NK-92 (cell line): ENCODE measurements around the gene PRKN.

Experiments used
- DNase-seq: peaks from one replicate; lab custom pipeline; 2025; ENCODE audit not compliant: unreplicated experiment; lab: John Stamatoyannopoulos, UW

The PRKN gene

GRCh38 chr6:161442420-161442819 lies 1285.1 kb downstream of the PRKN start:
- DNase-seq: no peak

- DNase-seq: no peak
Measured at GRCh38 chr6:161440299-161440698, 1287.3 kb downstream of the PRKN start.

GRCh38 chr6:161439093-161439492 lies 1288.5 kb downstream of the PRKN start:
- no peak for DNase-seq

- DNase-seq: no peak
Measured at GRCh38 chr6:161438430-161439030, 1289.0 kb downstream of the PRKN start.

GRCh38 chr6:161437851-161438250 lies 1289.7 kb downstream of the PRKN start:
- no peak for DNase-seq

- no peak for DNase-seq
Measured at GRCh38 chr6:161436106-161436876, 1291.3 kb downstream of the PRKN start.

GRCh38 chr6:161435748-161436070 lies 1291.9 kb downstream of the PRKN start:
- DNase-seq: no peak

GRCh38 chr6:161434921-161435747 lies 1292.4 kb downstream of the PRKN start:
- DNase-seq: no peak

GRCh38 chr6:161434350-161434749 lies 1293.2 kb downstream of the PRKN start:
- no peak for DNase-seq

- no peak for DNase-seq
Measured at GRCh38 chr6:161432546-161432945, 1295.0 kb downstream of the PRKN start.

GRCh38 chr6:161429921-161430490 lies 1297.6 kb downstream of the PRKN start:
- no peak for DNase-seq

GRCh38 chr6:161424421-161424820 lies 1303.1 kb downstream of the PRKN start:
- no peak for DNase-seq

GRCh38 chr6:161422710-161423680 lies 1304.6 kb downstream of the PRKN start:
- no peak for DNase-seq

GRCh38 chr6:161418463-161418945 lies 1309.1 kb downstream of the PRKN start:
- DNase-seq: no peak

- no peak for DNase-seq
Measured at GRCh38 chr6:161417717-161418462, 1309.7 kb downstream of the PRKN start.

- DNase-seq: no peak
Measured at GRCh38 chr6:161415302-161415855, 1312.2 kb downstream of the PRKN start.

- no peak for DNase-seq
Measured at GRCh38 chr6:161414707-161415106, 1312.9 kb downstream of the PRKN start.

GRCh38 chr6:161414180-161414579 lies 1313.4 kb downstream of the PRKN start:
- no peak for DNase-seq

GRCh38 chr6:161413355-161413771 lies 1314.2 kb downstream of the PRKN start:
- no peak for DNase-seq
